HG03280 (cell line): ENCODE results near the gene DEGS2.

Experiments
- ATAC-seq: cut with Tn5 transposase; IDR thresholded peaks from one replicate; pipeline ENCODE4 v1.9.1; 2021; ENCODE audit warnings: mild to moderate bottlenecking, moderate library complexity; ENCODE audit not compliant: unreplicated experiment

DEGS2 gene

GRCh38 chr14:100149851-100150611 lies 9.4 kb downstream of the DEGS2 start:
- ATAC-seq = no peak

- ATAC-seq = no peak
Observed at GRCh38 chr14:100148837-100149731, 10.4 kb downstream of the DEGS2 start.

- no peak for ATAC-seq
Observed at GRCh38 chr14:100147691-100148464, 11.6 kb downstream of the DEGS2 start.

DNA sequence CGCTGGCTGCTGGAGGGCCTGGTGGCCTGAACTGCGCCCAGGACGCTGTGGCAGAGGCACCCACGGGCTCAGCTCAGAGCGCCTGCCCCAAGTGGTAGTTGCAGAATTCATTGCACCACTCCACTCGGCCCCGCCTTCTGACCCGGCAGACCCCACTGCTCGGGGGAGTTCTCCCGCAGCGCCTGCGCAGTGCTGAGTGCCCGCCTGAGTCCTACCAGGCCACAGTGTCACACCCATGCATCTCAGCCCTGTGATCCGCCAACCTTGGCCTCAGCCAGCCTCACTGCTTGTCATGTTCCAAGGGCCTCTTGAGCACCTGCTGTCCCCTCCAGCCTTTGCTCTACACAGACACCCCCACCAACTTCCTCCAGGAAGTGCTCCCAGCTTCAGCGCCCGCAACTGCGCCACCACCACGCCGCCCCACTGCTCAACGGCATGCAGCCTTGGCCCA lies 12.2 kb downstream of the DEGS2 start:
- no peak for ATAC-seq

DNA sequence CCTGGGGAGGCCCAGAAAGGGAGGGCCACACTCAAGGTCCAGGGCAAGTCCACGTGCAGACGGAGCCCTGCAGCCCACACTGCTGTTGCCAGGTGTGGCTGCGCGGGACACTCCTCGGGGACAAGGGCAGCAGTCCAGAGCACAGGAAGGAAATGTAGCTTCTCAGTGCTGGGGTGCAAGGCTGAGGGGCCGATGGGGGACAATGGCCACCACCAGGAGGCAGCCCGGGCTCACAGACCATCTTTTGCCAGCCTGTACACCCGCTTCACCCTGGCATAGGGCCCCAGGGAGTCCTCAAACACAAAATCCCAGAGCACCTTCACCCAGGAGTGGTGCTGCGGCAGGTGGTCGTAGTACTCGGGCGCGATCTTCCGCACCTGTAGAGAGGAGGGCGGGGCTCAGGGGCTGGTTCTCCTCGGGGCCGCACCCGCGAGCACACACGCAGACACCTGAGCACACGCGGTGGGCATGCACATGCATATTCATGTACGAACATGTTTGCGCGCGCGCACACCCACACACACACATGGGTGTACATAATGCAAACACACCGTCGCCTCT lies 12.8 kb downstream of the DEGS2 start:
- no peak for ATAC-seq

DNA sequence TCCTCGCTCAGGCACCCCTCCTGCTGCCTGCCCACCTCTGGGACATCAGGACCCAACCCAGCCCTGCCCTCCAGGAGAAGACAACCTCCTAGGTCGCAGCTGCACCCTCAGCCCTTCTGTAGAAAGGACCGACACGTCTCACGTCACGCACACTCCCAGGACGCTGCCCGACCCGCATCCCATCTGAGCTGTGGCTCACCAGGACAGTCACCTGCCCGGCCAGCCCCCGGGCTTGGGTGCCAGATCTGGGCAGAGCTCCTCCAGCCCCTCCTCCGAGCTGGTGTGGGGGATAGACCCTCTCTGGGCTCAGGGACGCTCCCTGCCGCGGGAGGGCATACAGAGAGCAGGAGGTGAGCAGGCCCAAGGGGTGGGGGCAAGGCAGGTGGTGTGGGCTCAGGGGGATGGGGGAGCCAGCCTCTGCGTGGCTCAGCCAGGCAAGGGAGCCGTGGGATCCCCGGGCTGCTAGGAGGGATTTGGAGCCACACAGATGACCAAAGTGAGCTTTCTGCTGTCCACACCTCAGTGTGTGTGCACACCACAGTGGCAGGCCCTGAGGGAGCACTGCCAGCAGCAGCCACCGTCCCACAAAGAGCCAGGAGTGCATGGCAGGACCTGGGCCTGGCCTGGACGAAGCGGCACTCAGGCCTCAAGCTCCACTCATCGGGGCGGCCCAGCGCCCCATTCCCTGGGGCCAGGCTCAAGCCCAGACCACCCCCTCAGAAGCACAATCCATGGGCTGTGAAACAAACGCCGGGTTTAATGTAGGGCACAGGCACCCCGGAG lies 13.6 kb downstream of the DEGS2 start:
- no peak for ATAC-seq

DNA sequence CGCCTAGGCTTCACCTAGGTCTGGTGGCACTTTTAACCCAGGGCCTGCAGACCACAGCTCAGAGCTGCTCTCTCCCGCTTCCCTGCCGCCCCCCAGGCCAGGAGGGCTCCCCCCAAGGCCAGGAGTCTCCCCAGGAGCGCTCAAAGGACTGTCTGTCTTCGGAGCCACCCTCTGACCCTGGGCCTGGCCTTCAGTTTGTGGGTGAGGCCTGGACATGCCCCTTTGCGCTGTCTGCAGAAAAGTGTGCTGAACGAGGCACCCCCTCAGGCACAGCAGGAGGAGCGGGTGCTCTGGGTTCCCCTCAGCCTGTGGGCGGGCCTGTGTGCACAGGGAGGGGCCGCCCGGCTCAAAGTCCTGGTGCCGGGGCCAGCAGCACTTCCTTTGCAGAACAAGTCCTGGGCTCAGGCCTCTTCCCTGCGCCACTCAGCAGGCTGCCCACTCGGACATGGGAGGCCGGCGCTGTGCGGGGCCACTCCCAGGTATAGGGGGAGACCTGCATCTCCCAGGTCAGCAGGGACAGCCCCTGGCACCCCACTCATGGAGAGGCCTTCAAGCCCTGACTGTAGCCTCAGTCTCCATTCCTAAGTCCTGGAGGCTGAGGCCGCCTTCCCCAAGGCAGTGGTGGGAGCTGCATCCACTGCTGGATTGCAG lies 14.3 kb downstream of the DEGS2 start:
- no peak for ATAC-seq

- no peak for ATAC-seq
Observed at GRCh38 chr14:100144645-100144995, 14.8 kb downstream of the DEGS2 start.

DNA sequence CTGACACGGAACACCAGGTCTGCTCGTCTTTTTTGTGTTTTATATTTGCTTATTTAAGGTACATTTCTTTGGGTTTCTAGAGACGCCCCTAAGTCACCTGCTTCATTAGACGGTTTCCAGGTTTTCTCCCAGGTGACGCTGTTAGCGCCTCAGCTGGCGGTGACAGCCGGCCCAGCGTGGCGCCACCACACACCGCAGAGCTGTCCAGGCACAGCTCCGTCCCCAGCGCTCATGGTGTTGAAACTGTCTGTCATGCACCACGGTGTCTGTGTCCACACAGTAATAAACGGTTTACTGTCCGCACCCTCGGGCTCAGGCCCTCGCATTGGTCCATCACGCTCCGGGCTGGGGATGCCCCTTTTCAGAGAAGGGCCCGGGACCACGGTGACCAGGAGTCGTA lies 15.5 kb downstream of the DEGS2 start:
- no peak for ATAC-seq

DNA sequence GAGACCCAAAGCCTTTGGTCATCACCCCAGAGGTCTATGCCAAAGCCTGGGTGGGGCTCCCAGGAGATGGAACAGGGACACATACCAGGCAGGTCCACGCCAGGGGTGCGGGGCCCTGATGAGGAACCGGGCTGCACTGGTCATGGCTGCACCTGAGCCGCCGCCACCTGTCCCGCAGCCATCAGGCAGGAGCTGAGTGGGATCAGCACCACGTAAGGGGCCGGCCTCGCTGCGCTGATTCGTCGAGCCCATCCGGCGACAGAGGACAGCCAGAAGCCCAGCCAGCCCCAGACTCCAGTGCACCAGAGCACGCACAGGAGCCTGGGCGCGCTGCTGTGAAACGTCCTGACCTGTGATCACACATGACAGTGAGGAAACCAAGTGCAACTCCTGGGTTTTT lies 15.9 kb downstream of the DEGS2 start:
- ATAC-seq = no peak

DNA sequence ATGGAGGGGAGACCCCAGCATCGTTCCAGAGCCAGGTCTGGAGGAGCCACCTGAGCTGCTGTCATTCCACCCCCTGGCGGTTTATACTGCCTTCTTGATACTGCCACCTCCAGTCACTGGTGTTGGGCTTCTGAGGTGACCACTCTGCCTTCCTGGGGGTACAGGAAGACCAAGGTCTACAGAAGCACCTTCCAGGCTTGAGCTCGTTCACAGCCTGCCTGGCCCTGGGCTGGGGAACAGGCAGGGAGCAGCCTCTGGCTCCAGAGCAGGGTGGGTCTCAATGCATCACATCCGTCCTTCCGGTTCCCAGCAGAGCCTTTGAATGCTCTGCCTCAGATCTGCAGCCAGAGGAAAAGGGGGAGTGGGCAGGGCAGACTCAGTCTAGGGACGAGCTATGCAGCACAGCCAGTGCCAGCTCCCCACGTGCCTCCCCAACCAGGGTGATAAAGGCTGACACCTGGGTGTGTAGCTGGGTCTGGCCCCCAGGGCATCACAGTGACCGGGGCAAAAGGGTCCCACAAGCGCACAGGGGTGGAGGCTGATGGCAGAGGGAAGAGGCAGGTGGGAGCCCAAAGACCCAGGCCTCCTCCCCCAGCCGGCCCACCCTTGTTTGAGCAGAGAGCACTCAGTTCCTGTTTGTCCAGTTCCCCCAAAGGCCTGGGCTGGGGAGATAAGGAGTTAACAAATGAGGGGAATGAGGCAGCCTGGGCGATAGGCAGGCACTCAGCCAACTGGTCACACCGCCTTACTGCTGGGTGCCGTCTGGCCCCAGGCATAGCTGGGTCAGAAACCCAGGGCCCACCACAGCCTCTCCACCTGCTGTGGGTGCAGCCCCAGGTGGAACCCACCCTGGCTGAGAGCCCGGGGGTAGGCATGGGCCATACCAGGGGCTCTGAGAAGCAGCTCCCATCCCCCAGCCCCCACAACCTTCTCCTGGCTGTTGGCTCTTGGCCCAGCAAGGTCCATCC lies 17.1 kb downstream of the DEGS2 start:
- ATAC-seq = no peak

GRCh38 chr14:100141098-100141497 lies 18.3 kb downstream of the DEGS2 start:
- no peak for ATAC-seq

DNA sequence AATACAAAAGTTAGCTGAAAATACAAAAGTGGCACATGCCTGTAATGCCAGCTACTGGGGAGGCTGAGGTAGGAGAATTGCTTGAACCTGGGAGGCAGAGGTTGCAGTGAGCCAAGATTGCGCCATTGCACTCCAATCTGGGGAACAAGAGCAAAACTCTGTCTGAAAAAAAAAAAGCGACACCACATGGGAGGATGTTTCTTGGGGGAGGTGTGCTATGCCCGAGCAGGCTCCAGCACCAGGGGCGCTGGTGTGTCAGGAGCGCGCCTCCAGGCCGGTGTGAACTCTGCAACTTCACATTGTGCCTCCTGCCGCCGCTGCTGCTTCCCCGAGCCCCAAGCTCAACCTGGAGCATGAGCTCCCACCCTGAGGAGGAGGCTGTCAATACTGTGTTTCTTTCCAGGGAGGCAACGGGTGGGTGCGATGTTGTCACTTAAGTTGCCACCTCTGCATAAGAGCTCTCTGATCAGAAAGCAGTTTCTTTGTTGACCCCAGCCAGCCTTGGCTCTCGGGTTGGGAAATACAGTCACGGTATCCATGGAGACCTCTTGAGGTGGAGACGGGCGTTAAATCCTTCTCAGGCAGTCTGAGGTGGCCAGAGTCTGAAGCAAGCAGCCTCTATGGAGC lies 18.9 kb downstream of the DEGS2 start:
- no peak for ATAC-seq

GRCh38 chr14:100138955-100139354 lies 20.5 kb downstream of the DEGS2 start:
- no peak for ATAC-seq

DNA sequence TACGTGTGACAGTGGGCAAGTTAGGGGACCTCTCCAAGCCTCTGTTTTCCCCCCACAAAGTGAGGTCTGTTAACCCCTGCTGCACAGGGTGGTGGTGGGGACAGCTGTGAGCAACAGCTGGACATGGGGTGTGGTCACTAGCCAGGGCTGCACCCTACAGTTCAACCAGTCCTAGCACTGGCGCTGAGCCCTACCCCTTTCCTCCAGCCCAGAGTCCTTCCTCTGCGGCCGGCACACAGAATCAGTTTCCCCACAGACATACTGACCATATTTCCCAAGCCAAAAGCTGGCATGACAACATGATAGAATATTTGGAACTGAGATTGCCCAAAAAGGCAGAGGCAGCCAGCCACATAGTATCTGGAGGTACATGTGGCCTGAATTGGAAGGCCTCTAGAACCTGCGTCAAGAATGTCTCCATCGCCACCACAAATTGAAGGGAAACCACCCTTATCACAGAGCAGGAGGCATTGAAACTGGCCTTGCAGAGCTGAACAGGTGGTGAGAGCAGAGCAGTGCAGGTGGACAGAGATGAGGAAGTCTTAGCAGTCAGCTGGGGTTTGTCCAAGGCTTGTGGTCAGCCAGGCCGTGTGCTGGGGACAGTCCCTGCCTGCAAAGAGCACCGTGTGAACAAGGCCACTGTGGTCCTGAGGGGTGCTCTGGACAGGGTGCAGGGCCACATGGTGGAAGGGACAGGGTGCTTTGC lies 21.2 kb downstream of the DEGS2 start:
- ATAC-seq = no peak

DNA sequence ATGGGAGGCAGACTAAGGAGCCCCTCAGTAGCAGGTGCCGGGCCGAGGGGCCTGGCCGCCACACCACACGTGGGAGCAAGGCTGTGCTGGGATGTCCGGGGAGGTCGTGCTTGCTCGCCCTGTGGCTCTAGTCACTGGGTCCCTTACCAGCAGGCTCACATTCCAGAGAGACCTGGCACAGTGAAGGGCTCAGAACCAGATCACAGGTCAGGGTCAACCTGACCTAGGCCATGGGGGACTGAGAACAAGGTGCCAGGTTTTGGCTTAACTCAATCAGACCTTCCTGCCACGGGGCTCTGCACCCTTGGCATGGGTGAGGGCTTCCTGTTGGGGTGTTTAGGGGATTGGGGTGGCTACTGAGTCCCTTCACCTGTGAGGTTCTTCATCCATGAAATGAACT lies 22.3 kb downstream of the DEGS2 start:
- no peak for ATAC-seq

GRCh38 chr14:100135784-100136183 lies 23.7 kb downstream of the DEGS2 start:
- no peak for ATAC-seq

DNA sequence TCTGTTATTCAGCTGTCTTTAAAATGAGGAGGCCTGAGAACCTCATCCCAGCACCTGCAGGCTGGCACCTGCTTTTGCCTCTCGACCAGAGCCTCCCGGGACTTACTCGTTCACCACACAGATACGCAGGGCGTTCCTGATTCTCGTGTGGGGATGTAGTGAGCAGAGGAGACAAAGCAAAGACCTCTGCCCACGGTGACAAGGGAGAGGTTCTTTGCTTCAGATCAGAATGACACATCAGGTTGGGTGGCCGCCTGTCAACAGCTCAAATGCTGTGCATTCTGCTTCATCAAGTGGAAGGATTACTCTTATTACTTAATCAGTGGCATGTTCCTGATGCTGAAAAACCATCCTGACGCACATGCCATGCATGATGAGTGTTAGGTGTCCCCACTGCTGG lies 24.4 kb downstream of the DEGS2 start:
- ATAC-seq = no peak
